OCI-LY7 (cell line): ENCODE results near the gene NMT1. TPM values are rescaled to one million over a fixed set of nuclear protein-coding genes. Genes with fewer than 3 reads are reported as not detected.

Experiments used
- BruUV-seq: library from RNA; stranded (reverse); fragments of 400-500 nt; replicated peaks from 2 replicates; lab custom pipeline; 2021; lab: Mats Ljungman, UMichigan
- CTCF ChIA-PET: fragments of 300-600 bp; sonication (Branson Sonifier 250); formaldehyde crosslinking; loops from one replicate; lab custom pipeline; 2022; ENCODE audit warnings: antibody characterized with exemption; ENCODE audit not compliant: unreplicated experiment; lab: Charles Lee
- POLR2A ChIA-PET: fragments of 300-600 bp; sonication (Branson Sonifier 250); formaldehyde crosslinking; loops from one replicate; lab custom pipeline; 2022; ENCODE audit warnings: antibody characterized with exemption; lab: Charles Lee
- DNase-seq: peaks from one replicate; pipeline ENCODE4 v3.0.0-alpha.2; 2015; ENCODE audit warnings: low spot score
- H2AFZ ChIP-seq: fragments of 200-600 bp; sonication (generic), shearing (Covaris generic); 2 replicates; pipeline ENCODE4 v1.6.1; 2014; ENCODE audit warnings: mild to moderate bottlenecking, antibody characterized with exemption, low read length, moderate library complexity
- H3K27ac ChIP-seq: fragments of 200-600 bp; sonication (generic); 2 replicates; pipeline ENCODE4 v1.5.1; 2014; ENCODE audit warnings: mixed run types, low read depth, mild to moderate bottlenecking, moderate library complexity, low read length, inconsistent platforms; ENCODE audit not compliant: poor library complexity, severe bottlenecking
- H3K36me3 ChIP-seq: fragments of 200-600 bp; sonication (generic); 2 replicates; pipeline ENCODE4 v1.6.1; 2014; ENCODE audit warnings: mild to moderate bottlenecking, antibody characterized with exemption, low read length, moderate library complexity, mixed read lengths; ENCODE audit not compliant: insufficient read depth
- H3K4me1 ChIP-seq: fragments of 200-600 bp; sonication (generic); 2 replicates; pipeline ENCODE4 v1.5.1; 2014; ENCODE audit warnings: mild to moderate bottlenecking, low read length; ENCODE audit not compliant: insufficient read depth, poor library complexity, severe bottlenecking
- H3K4me2 ChIP-seq: fragments of 200-600 bp; sonication (generic); 2 replicates; pipeline ENCODE4 v1.6.1; 2014; ENCODE audit warnings: mild to moderate bottlenecking, low read length
- H3K4me3 ChIP-seq: fragments of 200-600 bp; sonication (generic); 2 replicates; pipeline ENCODE4 v1.5.1; 2014; ENCODE audit warnings: mild to moderate bottlenecking, low read depth, low read length; ENCODE audit not compliant: poor library complexity, severe bottlenecking
- H3K79me2 ChIP-seq: fragments of 200-600 bp; sonication (generic); 2 replicates; pipeline ENCODE4 v1.6.1; 2016; ENCODE audit warnings: low read depth, mild to moderate bottlenecking, low read length, moderate library complexity, mixed read lengths; ENCODE audit not compliant: insufficient read depth
- H3K9me2 ChIP-seq: fragments of 200-600 bp; sonication (generic); 2 replicates; pipeline ENCODE4 v1.6.1; 2016; ENCODE audit warnings: mild to moderate bottlenecking, low read length, mixed read lengths; ENCODE audit not compliant: insufficient read depth
- H3K9me3 ChIP-seq: fragments of 200-600 bp; sonication (generic); 2 replicates; pipeline ENCODE4 v1.6.1; 2014; ENCODE audit warnings: mild to moderate bottlenecking, mixed run types, low read length, mixed read lengths
- H4K20me1 ChIP-seq: fragments of 200-600 bp; sonication (generic); 2 replicates; pipeline ENCODE4 v1.6.1; 2014; ENCODE audit warnings: mild to moderate bottlenecking, antibody characterized with exemption, low read length, moderate library complexity, mixed read lengths; ENCODE audit not compliant: insufficient read depth
- EZH2phosphoT487 ChIP-seq: fragments of 200-600 bp; sonication (generic); IDR thresholded peaks from 2 replicates; pipeline ENCODE4 v1.6.1; 2018; ENCODE audit warnings: low read depth, borderline replicate concordance, mild to moderate bottlenecking, mixed run types, antibody characterized with exemption, low read length, moderate library complexity, mixed read lengths
- intact Hi-C: fragments of 100-400 bp; cut with micrococcal nuclease; formaldehyde crosslinking; loops from one replicate; pipeline ENCODE4 v1.10.0; 2022; ENCODE audit not compliant: unreplicated experiment
- total RNA-seq, 2 experiments: library from RNA; depleted of rRNA in 1 of 2; stranded (reverse); fragments of >200 nt in 1 of 2; shearing (Covaris generic) in 1 of 2; gene quantifications; 2 replicates each; pipeline ENCODE4 v1.2.3, GENCODE V29; 2014 to 2022
- TF ChIP-seq, protein P1 (sequence below): fragments of 200-600 bp; sonication (generic); conservative IDR thresholded peaks from 2 replicates; pipeline ENCODE4 v1.5.1; 2014; ENCODE audit warnings: mild to moderate bottlenecking, antibody characterized with exemption, low read length, moderate library complexity, mixed read lengths

The NMT1 gene
- total RNA-seq, 2 experiments from 2014 or later, result 82.3 to 134 TPM

DNA sequence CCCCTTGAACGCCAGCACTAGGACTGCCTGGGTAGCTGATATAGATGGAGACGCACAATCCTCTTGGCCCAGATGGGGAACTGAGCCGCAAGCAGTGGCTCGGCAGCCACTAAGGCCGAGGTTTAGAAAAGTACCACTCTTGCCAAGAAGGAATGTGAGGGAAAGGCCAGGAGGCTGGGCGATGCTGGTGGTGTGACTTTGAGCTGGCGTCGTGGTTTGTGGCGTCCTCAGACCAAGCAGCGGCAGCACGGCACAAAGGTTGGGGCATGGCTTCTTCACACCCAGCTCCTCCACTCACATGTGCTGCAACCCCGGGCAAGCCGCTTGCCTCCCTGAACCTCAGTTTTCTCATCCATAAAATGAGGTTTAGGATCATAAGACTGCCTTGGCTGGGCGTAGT, 25.3 kb upstream of the NMT1 start:
- Histone ChIP-seq H3K9me2 (no peaks in the 10 kb centered on the region), H2AFZ (no peak overlapping the region), H3K27ac (no peak overlapping the region), H3K4me3 (no peak overlapping the region), H3K9me3 (no peaks in the 10 kb centered on the region), H3K4me1 (peaks cover 8% of the 10 kb centered on the region), H4K20me1 (no peaks in the 10 kb centered on the region), H3K4me2 (no peak overlapping the region), H3K79me2 (no peaks in the 10 kb centered on the region), H3K36me3 (peaks cover 40% of the 10 kb centered on the region)
- TF ChIP-seq, protein P1, sequence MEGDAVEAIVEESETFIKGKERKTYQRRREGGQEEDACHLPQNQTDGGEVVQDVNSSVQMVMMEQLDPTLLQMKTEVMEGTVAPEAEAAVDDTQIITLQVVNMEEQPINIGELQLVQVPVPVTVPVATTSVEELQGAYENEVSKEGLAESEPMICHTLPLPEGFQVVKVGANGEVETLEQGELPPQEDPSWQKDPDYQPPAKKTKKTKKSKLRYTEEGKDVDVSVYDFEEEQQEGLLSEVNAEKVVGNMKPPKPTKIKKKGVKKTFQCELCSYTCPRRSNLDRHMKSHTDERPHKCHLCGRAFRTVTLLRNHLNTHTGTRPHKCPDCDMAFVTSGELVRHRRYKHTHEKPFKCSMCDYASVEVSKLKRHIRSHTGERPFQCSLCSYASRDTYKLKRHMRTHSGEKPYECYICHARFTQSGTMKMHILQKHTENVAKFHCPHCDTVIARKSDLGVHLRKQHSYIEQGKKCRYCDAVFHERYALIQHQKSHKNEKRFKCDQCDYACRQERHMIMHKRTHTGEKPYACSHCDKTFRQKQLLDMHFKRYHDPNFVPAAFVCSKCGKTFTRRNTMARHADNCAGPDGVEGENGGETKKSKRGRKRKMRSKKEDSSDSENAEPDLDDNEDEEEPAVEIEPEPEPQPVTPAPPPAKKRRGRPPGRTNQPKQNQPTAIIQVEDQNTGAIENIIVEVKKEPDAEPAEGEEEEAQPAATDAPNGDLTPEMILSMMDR, result no peak
- CTCF ChIA-PET, result no interaction called here
- intact Hi-C loops, result no loop called here
- no peak for DNase-seq
- POLR2A ChIA-PET, result interaction anchor here (0.7 kb wide), 1 partner anchor 100 kb away, joined by 3 read pairs; the partner anchor contains the start of gene ACBD4
- no TSS peak for BruUV-seq

DNA sequence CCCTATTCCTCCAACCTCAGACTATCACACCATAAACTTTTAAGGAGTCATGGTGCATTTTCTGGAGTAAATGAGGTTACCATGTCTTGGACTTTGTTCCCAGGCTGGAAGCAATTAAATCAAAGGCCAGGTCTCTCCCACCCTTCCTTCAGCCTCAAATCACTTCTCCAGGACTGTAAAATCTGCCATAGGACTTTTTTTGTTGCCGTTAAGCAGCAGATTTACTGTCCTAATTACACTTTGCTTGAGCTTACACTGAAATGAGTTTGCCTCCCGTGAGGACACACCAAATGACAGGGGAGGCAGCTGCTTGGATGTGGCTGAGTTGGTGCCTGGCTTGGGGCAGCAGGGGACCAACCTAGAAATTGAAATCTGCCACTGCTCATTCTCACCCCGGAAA, 24.4 kb upstream of the NMT1 start:
- no peak for DNase-seq
- intact Hi-C loops, result no loop called here
- H3K36me3 ChIP-seq, result peaks cover 31% of the 10 kb centered on the region
- TF ChIP-seq EZH2phosphoT487, result no peak
- TF ChIP-seq, protein P1, result no peak
- H3K9me3 ChIP-seq, result no peaks in the 10 kb centered on the region
- no peaks in the 10 kb centered on the region for H3K9me2 ChIP-seq
- H3K4me1 ChIP-seq, result peaks cover 8% of the 10 kb centered on the region
- H4K20me1 ChIP-seq, result no peaks in the 10 kb centered on the region
- H3K4me2 ChIP-seq, result no peak overlapping the region
- no peaks in the 10 kb centered on the region for H3K79me2 ChIP-seq
- no peak overlapping the region for H2AFZ ChIP-seq
- H3K27ac ChIP-seq, result no peak overlapping the region
- POLR2A ChIA-PET, result interaction anchor here (1.5 kb wide), 1 partner anchor 12 kb away, joined by 5 read pairs; no protein-coding TSS in a partner anchor
- BruUV-seq, result no TSS peak
- H3K4me3 ChIP-seq, result no peak overlapping the region
- CTCF ChIA-PET, result no interaction called here

DNA sequence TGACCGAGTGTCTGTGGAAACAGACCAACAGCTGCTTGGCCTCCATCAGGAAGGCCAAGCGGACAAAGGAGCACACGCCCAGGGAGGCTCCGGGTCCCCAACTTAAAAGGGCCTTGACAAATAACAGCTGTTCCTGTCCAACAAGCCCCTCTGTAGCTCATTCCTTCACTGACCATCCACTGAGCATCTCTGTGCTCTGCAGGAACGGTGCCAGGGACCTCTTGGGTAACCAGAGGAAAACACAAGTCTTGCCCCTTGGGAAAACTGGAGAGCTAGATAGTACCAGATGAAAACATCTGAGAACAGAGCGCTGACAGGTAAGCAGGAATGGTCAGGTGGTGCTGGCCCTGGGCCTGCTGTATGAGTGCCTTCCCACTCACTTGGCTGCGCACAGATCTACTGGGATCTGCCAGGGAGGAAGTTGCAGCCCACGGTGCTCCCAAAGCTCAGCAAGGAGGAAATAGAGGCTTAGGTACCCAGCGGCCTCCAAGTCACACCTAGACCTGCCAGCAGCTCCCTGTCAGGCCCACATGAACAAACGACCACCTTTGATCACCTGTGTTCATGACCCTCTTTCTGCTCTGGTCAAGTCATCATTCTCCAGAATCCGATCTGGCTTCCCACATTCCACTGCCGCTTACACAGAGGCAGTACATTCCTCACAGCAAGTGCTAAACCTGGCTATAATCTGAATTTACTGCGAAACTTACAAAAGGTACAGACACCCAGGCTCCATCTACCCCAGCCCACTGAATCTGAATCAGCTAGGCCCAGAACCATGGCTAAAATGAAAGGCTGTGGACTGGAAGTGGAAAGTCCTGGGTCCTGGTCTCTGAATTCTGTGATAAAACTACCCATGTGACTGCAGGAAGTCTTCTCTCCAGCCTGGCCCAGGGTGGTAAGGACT, 22.1 kb upstream of the NMT1 start:
- Histone ChIP-seq H3K27ac (no peak overlapping the region), H3K36me3 (peaks cover 11% of the 10 kb centered on the region; the same call in 1 of the 2 replicates), H3K4me2 (no peak overlapping the region), H3K4me3 (no peak overlapping the region), H3K4me1 (peaks cover 8% of the 10 kb centered on the region), H3K9me3 (no peaks in the 10 kb centered on the region), H3K79me2 (no peaks in the 10 kb centered on the region), H4K20me1 (no peaks in the 10 kb centered on the region), H2AFZ (no peak overlapping the region), H3K9me2 (no peaks in the 10 kb centered on the region)
- BruUV-seq, result no TSS peak
- ChIA-PET POLR2A (interaction anchor here (0.6 to 2.2 kb wide), 4 partner anchors 8 to 322 kb away, joined by 3 to 13 read pairs (median 4); no protein-coding TSS in a partner anchor), CTCF (no interaction called here)
- no peak for DNase-seq
- TF ChIP-seq EZH2phosphoT487, result no peak
- TF ChIP-seq, protein P1, result no peak
- intact Hi-C loops, result no loop called here
